HG03045 (cell line): ENCODE results near the gene ATRIP.
A peak's percentile ranks its signal among the peaks of the same experiment; 100 is the strongest.
"Not testable (repeated sequence)": the region's sequence is repeated elsewhere in the genome, so short reads cannot be mapped to it uniquely, and the experiment has no call there.

Source experiments
- ATAC-seq: cut with Tn5 transposase; IDR thresholded peaks from one replicate; pipeline ENCODE4 v1.9.1; 2021; ENCODE audit warnings: mild to moderate bottlenecking, moderate library complexity; ENCODE audit not compliant: unreplicated experiment

The ATRIP gene

DNA sequence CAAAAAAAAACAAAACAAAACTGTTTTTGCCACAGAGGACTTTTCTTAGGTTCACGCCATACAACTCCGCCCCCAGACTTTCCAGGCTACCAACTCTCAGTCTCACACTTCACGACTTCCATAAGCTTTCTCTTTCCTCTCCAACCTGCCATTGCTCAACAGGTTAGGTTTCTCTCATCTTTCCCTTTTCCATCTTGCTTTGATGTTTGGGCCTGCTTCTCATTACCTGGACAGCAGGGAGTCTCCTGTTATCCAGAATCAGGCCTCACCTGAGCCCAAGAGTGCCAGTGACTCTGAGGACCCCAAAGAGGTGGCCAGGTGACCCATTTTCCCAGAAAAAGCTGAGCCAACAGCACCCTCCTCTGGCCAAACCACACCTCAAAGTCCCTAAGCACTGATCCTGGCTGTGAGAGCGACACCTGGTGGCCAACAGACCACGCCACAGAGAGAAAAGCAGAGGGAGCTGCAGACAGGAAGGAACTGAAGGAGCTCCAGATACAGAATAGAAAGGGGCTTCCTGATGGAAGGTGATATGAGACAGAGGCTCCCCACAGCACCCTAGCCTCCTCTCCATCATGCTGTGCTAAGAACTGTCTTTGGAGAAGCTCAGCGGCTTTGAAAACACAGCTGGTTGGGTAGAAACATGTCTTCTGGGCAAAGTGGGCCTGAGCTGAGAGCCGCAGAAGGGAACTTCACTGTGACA is 10.6 kb upstream of the ATRIP start:
- ATAC-seq, result no peak

DNA sequence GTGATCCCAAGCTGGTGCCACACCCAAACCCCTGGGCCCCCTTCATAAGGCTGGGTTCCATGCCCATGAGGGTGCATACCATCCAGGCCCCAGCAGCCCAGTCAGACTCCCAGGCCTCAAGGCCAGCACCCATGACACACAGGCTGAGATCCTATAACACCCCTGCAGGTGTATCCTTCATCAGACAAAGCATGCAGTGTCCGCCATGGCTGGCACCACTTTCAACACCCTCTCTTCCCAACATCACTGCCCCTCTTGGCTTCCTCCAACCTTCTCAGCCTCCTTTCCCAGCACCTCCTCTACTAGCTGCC is 10.1 kb upstream of the ATRIP start:
- ATAC-seq, result no peak

- ATAC-seq, result no peak
Observed at GRCh38 chr3:48436855-48437254, 9.7 kb upstream of the ATRIP start.

GRCh38 chr3:48437812-48438211 is 8.7 kb upstream of the ATRIP start:
- ATAC-seq, result no peak

DNA sequence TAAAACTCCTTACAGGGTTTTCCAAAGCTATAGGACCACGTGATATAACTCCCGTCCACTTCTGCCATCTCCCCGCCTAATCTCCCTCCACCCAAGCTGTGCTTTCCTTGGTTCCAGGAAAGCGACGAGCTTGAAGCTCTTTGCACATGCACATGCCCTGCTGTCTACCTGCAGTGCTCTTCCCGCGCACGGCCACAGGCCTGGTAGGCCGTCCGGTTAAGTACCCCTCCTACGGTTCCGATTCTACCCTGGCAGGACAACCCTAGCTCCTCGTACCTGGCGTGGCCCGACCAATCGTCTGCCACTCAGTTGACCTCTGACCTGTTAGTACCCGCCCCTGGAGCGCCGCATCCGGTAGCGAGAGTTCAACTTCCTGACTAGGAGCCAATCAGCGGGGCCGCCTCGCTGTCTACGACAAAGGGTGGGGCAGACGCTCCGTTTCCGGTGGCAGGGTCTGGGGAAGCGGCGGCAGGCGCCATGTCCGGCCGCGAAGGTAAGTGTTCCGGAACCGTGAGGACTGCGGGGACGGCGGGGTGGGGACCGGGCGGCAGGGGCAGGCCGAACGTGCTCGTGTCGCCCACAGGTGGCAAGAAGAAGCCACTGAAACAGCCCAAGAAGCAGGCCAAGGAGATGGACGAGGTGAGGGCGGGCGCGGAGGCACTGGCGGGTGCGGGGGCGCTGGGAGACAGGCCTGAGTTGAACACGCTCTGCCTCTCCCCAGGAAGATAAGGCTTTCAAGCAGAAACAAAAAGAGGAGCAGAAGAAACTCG is 6.5 kb upstream of the ATRIP start, which contains the start of the genes CCDC51 and TMA7:
Gene CCDC51, minus strand, starts transcription at position 300 of the 770 bp plus-strand sequence. CDS start 4,991 bp downstream, outside the sequence.
Gene TMA7, plus strand, starts transcription at position 438 of the 770 bp plus-strand sequence. Its CDS starts 40 bp downstream, at position 478.
- ATAC-seq, result peak; percentile 96

- ATAC-seq, result peak; percentile 6
Observed at GRCh38 chr3:48440590-48440958, 6.0 kb upstream of the ATRIP start.

DNA sequence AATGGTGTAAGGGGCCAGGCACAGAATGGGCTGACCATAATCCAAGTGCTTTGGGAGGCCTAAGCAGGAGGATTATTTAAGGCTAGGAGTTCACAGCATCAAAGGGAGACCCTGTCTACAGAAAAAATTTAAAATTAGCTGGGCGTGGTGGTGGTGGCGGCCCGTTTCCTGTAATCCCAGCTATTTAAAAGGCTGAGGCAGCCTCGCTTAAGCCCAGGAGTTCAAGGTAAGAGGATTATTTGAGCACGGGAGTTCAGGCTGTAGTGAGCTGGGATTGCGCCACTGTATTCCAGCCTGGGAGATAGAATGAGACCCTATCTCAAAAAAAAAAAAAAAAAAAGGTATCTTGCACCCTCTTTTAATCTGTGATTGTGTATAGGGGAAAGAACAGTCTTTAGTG is 4.6 kb upstream of the ATRIP start:
- ATAC-seq, result no peak

GRCh38 chr3:48445277-48445882 is 1.2 kb upstream of the ATRIP start:
- ATAC-seq, result no peak

GRCh38 chr3:48446043-48446424 is 503 bp upstream of the ATRIP start:
- no peak for ATAC-seq

DNA sequence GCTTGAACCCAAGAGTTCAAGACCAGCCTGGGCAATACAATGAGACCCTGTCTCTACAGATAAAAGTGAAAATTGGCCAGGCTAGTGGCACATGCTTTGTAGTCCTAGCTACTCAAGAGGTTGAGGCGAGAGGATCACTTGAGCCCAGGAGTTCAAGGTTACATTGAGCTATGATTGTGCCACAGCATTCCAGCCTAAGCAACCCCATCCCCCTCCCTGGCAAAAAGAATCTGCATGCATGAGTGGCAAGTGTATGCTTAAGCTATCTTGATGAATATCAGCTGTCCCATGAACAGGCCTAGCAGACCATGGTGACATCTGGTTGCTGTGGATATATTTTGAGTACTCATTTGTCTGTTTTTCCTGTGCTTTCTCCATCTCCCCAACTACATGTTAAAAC is 4.7 kb downstream of the ATRIP start:
- no peak for ATAC-seq

DNA sequence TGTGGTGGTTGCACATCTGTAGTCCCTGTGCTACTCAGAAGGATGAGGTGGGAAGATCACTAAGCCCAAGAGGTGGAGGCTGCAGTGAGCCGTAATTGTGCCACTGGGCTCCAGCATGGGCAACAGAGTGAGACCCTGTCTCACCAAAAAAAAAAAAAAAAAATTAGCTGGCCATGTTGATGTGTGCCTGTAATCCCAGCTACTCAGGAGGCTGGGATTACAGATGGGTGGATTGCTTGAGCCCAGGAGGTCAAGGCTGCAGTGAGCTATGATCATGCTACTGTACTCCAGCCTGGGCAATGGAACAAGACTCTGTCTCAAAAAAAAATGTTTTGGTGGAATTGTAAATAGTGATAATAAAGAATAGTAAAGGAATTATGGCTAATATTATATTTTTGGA is 9.9 kb downstream of the ATRIP start:
- ATAC-seq, result no peak

GRCh38 chr3:48459331-48459730 is 12.8 kb downstream of the ATRIP start:
- ATAC-seq, result no peak

DNA sequence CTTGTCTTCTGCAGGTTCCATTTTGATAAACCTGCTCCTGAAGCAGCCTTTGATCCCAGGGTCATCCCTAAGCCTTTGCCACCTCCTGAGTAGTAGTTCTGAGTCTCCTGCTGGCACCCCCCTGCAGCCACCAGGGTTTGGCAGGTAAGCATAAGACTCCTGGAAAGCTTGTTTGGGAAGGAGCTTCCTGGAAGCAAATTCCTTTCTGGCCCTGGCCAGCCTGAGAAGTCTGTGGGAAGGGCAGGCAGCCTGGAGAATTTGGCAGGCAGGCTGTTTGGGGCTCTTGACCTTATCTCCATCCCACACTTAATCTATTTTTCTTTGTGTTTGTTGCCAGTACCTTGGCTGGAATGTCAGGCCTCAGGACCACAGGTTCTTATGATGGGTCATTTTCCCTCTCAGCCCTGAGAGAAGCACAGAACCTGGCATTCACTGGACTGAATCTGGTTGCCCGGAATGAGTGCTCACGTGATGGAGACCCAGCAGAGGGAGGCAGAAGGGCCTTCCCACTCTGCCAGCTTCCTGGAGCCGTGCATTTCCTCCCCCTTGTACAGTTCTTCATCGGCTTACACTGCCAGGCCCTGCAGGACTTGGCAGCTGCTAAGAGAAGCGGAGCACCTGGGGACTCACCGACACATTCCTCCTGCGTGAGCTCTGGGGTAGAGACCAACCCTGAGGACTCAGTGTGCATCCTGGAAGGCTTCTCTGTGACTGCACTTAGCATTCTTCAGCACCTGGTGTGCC is 13.4 kb downstream of the ATRIP start:
- ATAC-seq, result no peak

DNA sequence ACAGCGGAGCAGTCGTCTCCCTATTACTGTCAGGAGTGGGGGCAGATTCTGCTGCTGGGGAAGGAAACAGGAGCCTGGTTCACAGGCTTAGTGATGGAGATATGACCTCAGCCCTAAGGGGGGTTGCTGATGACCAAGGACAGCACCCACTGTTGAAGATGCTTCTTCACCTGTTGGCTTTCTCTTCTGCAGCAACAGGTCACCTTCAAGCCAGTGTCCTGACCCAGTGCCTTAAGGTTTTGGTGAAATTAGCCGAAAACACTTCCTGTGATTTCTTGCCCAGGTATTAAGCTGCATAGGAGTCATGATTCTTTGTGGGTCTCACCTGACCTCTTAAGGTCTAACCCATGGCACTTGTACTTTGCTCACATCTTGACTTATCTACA is 14.0 kb downstream of the ATRIP start:
- no peak for ATAC-seq

- ATAC-seq, result not testable (repeated sequence)
Observed at GRCh38 chr3:48461767-48462166, 15.2 kb downstream of the ATRIP start.

- ATAC-seq, result no peak
Observed at GRCh38 chr3:48463703-48464102, 17.2 kb downstream of the ATRIP start.

- ATAC-seq, result no peak
Observed at GRCh38 chr3:48464713-48465221, 18.2 kb downstream of the ATRIP start.

- ATAC-seq, result no peak
Observed at GRCh38 chr3:48465237-48465530, 18.6 kb downstream of the ATRIP start.

- ATAC-seq, result peak; percentile 70
Observed at GRCh38 chr3:48465531-48466378, 19.2 kb downstream of the ATRIP start.

GRCh38 chr3:48466386-48467109 is 20.0 kb downstream of the ATRIP start:
- ATAC-seq, result no peak
